Colonic mucosa (tissue), 4 donors: ENCODE data around the gene PRKCE. TPM values are rescaled to one million over a fixed set of nuclear protein-coding genes. Genes with fewer than 3 reads are reported as not detected.

Experiments used
- DNase-seq: peaks from one replicate; pipeline ENCODE4 v3.0.0-alpha.2; 2020
- H3K27ac ChIP-seq: fragments of 200-600 bp; one replicate; pipeline ENCODE4 v1.8.0; 2021
- H3K27me3 ChIP-seq: fragments of 200-600 bp; one replicate; pipeline ENCODE4 v1.8.0; 2021
- H3K36me3 ChIP-seq: fragments of 200-600 bp; one replicate; pipeline ENCODE4 v1.8.0; 2021
- H3K4me1 ChIP-seq: fragments of 200-600 bp; one replicate; pipeline ENCODE4 v1.8.0; 2021; ENCODE audit warnings: mild to moderate bottlenecking
- H3K4me3 ChIP-seq: fragments of 200-600 bp; one replicate; pipeline ENCODE4 v1.8.0; 2021
- H3K9ac ChIP-seq, 2 donors: one replicate each; pipeline ENCODE4 v1.7.0; 2013; ENCODE audit warnings: control low read depth in 2 of 2, low read depth in 2 of 2, low read length in 2 of 2
- H3K9me3 ChIP-seq: fragments of 200-600 bp; one replicate; pipeline ENCODE4 v1.8.0; 2021
- CTCF ChIP-seq: fragments of 200-600 bp; IDR thresholded peaks from one replicate; pipeline ENCODE4 v1.8.0; 2022; ENCODE audit warnings: antibody characterized with exemption, mild to moderate bottlenecking
- intact Hi-C: fragments of 100-400 bp; cut with DNase I; formaldehyde crosslinking; loops from one replicate; pipeline ENCODE4 v1.14.1; 2022
- total RNA-seq, 2 donors: library from RNA; stranded (reverse); fragmentation: NEBNext Ultra II Directional in 1 of 2; extraction: Animal tissue kit (Norgen Biotek cat#: 25700) in 1 of 2; gene quantifications; one replicate each; pipeline ENCODE4 v1.2.1, GENCODE V29; 2021
- donor health status: healthy.
- donor health status: DM: no; HTN: no; CAD: no.
- donor health status: DM: no; HTN: no; CAD: no.

Gene PRKCE
- total RNA-seq, 2 donors from 2014 or later, result 17.5 to 25.8 TPM

DNA sequence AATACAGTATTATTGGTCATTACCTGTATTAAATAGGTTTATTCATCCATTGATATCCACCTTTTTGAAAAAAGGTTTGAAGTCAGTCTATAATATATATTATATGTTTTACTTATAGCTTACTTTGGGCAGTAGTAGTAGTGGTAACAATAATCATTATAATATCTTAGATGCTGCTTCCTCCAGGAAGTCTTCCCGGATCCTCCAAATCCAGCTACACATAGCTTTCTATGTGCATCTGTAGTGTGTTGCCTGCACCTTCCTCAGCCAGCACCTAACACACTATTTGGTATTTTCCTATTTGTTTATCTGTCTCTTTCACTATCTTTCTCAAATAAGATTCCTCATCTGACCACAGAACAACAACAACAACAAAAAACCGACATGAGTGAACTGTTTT lies 81.0 kb downstream of the PRKCE start:
- H3K27ac ChIP-seq, result no peak overlapping the region
- no peak for TF ChIP-seq CTCF
- H3K9ac ChIP-seq, result no peak overlapping the region
- no peaks in the 10 kb centered on the region for H3K9me3 ChIP-seq
- no peak overlapping the region for H3K4me3 ChIP-seq
- no peaks in the 10 kb centered on the region for H3K27me3 ChIP-seq
- intact Hi-C loops, result no loop called here
- no peaks in the 10 kb centered on the region for H3K4me1 ChIP-seq
- no peak for DNase-seq
- H3K36me3 ChIP-seq, result no peaks in the 10 kb centered on the region

- H3K4me3 ChIP-seq, result no peak overlapping the region
- H3K9ac ChIP-seq, result no peak overlapping the region
- H3K36me3 ChIP-seq, result no peaks in the 10 kb centered on the region
- TF ChIP-seq CTCF, result no peak
- H3K4me1 ChIP-seq, result no peaks in the 10 kb centered on the region
- DNase-seq, result no peak
- H3K27me3 ChIP-seq, result no peaks in the 10 kb centered on the region
- H3K9me3 ChIP-seq, result no peaks in the 10 kb centered on the region
- no peak overlapping the region for H3K27ac ChIP-seq
- intact Hi-C loops, result no loop called here
These were observed 81.5 kb downstream of the PRKCE start for GRCh38 chr2:45732946-45733345.

GRCh38 chr2:45734336-45734735 lies 82.9 kb downstream of the PRKCE start:
- H3K27me3 ChIP-seq, result no peaks in the 10 kb centered on the region
- H3K36me3 ChIP-seq, result no peaks in the 10 kb centered on the region
- intact Hi-C loops, result no loop called here
- H3K9me3 ChIP-seq, result no peaks in the 10 kb centered on the region
- TF ChIP-seq CTCF, result no peak
- H3K9ac ChIP-seq, result no peak overlapping the region
- H3K4me3 ChIP-seq, result no peak overlapping the region
- H3K27ac ChIP-seq, result no peak overlapping the region
- DNase-seq, result no peak
- H3K4me1 ChIP-seq, result no peaks in the 10 kb centered on the region

DNA sequence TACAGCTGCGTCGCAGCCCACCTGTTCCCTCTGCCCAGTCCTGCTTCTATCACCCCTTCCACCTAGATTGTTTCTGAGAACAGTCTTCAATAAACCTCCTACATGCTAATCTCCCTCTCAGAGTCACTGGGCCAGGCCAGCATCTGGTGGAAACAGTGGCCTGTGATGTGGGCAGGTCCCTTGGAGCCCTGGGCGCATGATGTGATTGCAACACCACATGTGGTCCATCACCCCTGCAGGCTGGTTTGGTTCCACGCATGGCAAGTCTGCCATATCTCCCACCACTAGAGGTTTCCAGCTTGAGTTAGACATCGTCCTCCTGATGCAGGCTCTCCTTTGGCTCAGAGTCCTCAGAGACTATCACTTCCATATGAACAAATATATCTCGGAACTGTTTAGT lies 83.5 kb downstream of the PRKCE start:
- H3K9me3 ChIP-seq, result no peaks in the 10 kb centered on the region
- no peaks in the 10 kb centered on the region for H3K27me3 ChIP-seq
- DNase-seq, result no peak
- no peak for TF ChIP-seq CTCF
- no peaks in the 10 kb centered on the region for H3K4me1 ChIP-seq
- no peaks in the 10 kb centered on the region for H3K36me3 ChIP-seq
- intact Hi-C loops, result no loop called here
- no peak overlapping the region for H3K27ac ChIP-seq
- no peak overlapping the region for H3K9ac ChIP-seq
- no peak overlapping the region for H3K4me3 ChIP-seq

DNA sequence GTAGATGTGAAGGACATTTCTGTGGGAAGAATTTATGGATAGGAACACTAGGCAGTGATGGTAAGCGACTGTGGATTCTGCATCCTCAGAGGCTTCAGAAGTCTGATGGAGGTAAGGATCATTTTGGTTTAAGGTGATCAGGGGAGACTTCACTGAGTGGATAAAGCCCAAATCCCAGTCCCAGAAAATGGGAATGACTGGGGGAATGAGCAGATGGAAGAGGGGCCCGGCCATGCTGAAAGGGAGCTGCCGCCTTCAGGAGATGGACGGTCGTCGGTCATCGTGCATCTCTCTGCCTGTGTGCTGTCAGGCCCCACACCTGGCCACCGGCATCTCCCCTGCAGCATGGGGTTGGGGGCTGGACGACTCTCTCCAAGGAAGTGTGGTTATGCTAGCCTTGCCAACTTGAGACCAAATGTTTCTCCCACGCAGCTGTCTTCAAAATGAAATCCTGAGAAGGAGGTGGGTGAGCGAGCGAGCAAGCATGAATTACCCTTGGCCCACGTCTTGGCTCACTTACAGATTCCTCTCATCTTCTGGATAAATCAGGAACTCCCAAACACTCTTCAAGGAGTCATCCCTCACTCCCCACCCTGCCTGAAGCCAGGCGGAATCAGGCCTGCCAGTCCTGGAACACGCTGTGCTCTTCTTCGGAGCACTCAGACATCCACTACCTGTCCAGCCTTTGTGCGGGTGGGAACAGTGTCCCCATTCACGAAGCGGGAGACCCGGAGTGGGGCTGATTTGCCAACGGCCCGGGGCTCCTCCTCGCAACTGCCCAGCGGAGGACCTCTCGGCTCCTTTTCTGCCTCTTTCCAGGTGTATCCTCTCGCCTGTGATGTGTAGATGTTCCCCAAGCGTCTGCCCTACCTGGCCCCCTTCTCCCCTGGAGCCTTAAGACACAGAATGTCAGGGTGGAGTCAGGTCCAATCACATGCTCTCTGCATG lies 85.6 kb downstream of the PRKCE start:
- H3K27ac ChIP-seq, result no peak overlapping the region
- H3K4me1 ChIP-seq, result no peaks in the 10 kb centered on the region
- H3K27me3 ChIP-seq, result no peaks in the 10 kb centered on the region
- no peak for TF ChIP-seq CTCF
- H3K36me3 ChIP-seq, result no peaks in the 10 kb centered on the region
- no peak overlapping the region for H3K9ac ChIP-seq
- no peak overlapping the region for H3K4me3 ChIP-seq
- H3K9me3 ChIP-seq, result no peaks in the 10 kb centered on the region
- DNase-seq, result no peak
- intact Hi-C loops, result no loop called here
